ENCODE data around the gene OSBPL1A. TPM values are rescaled to one million over a fixed set of nuclear protein-coding genes. Genes with fewer than 3 reads are reported as not detected.

Gene OSBPL1A
- total RNA-seq, 4 donors from 2014 or later, result 52.9 to 67.6 (median 59.0) TPM

DNA sequence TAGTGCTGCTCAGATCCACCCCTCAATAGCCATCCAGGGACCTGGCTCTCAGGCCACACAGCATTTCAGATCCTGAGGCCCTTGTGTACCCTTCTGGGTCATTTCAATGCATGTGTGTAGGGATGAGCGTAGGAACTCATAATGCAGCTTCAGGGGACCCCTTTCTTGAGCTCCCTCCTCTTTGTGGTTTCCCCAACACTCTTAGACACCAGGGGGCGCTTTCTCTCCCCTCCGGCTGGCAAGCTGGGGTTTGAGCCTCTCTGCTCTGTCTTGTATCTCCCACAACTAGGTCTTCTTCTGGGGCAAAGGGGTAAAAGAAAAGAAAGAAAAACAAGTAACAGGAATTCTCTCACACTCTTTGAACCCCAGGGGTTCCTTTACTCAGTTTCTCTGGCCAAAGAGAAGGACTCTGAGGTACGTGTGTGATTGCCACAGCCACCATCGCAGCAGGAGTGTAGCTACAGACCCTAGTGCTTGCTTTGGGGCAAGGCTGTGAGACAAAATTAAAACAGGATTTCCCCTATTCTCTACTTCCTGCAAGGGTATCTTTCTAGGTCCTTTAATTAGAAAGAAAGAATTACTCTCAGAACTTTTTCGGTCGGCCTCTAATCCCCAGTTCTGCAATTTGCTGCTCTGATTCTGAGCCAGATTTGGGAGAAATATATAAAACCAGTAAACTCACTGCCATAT is 220.8 kb downstream of the OSBPL1A start:
- Histone ChIP-seq H3K36me3 (peaks cover 0 to 15% (median 0%) of the 10 kb centered on the region in 3 donors), H3K9me3 (no peaks in the 10 kb centered on the region), H3K4me1 (peaks cover 0 to 6% (median 0%) of the 10 kb centered on the region in 4 donors), H3K4me3 (no peak overlapping the region), H3K27me3 (no peaks in the 10 kb centered on the region), H3K27ac (no peak overlapping the region)
- TF ChIP-seq, protein P1, sequence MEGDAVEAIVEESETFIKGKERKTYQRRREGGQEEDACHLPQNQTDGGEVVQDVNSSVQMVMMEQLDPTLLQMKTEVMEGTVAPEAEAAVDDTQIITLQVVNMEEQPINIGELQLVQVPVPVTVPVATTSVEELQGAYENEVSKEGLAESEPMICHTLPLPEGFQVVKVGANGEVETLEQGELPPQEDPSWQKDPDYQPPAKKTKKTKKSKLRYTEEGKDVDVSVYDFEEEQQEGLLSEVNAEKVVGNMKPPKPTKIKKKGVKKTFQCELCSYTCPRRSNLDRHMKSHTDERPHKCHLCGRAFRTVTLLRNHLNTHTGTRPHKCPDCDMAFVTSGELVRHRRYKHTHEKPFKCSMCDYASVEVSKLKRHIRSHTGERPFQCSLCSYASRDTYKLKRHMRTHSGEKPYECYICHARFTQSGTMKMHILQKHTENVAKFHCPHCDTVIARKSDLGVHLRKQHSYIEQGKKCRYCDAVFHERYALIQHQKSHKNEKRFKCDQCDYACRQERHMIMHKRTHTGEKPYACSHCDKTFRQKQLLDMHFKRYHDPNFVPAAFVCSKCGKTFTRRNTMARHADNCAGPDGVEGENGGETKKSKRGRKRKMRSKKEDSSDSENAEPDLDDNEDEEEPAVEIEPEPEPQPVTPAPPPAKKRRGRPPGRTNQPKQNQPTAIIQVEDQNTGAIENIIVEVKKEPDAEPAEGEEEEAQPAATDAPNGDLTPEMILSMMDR (IDR thresholded peaks at IDR 0.05), result peak in 4 of 6 experiments; percentile 56 to 70 (median 64)
- TF ChIP-seq POLR2A (IDR thresholded peaks at IDR 0.05), result no peak
- peak; percentile 43 to 85 (median 53) for DNase-seq

DNA sequence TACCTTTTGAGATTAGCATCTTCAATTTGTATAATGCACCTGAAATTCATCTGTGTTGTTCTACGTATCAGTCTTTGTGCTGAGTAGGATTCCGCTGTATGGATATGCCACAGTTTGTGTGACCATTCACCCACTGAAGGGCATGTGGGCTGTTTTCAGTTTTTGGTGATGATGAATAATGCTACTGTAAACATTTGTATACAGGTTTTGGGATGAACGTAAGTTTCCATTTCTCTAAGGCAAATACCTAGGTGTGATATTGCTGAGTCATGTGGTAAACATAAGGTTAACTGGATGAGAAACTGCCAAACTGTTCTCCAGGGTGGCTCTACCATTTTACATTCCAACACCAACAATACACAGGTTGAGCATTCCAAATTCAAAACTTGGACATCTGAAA is 223.6 kb downstream of the OSBPL1A start:
- H3K9me3 ChIP-seq, result no peaks in the 10 kb centered on the region
- no peak for DNase-seq
- no peak overlapping the region for H3K4me3 ChIP-seq
- H3K36me3 ChIP-seq, result peaks cover 0 to 26% (median 0%) of the 10 kb centered on the region in 3 donors
- peaks cover 0 to 6% (median 0%) of the 10 kb centered on the region in 4 donors for H3K4me1 ChIP-seq
- TF ChIP-seq, protein P1 (IDR thresholded peaks at IDR 0.05), result no peak
- no peak for TF ChIP-seq POLR2A (IDR thresholded peaks at IDR 0.05)
- no peak overlapping the region for H3K27ac ChIP-seq
- no peaks in the 10 kb centered on the region for H3K27me3 ChIP-seq

DNA sequence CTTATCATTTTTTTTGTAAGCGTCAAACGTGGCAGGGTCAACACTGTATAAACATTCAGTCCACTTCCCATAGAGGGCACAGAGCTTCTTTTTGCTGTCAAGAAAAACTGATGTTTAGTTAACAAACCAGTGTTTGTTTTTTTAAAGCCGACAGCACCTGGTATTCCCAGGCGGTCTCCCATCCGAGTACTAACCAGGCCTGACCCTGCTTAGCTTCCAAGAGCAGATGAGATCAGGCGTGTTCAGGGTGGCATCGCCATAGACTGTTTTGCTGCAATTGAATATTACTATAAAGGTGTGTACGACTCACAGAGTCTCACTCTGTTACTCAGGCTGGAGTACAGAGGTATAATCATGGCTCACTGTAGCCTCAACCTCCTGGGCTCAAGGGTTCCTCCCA is 227.3 kb downstream of the OSBPL1A start:
- H3K27ac ChIP-seq, result no peak overlapping the region
- TF ChIP-seq POLR2A (IDR thresholded peaks at IDR 0.05), result no peak
- TF ChIP-seq, protein P1 (IDR thresholded peaks at IDR 0.05), result no peak
- H3K9me3 ChIP-seq, result no peaks in the 10 kb centered on the region
- DNase-seq, result no peak
- no peaks in the 10 kb centered on the region for H3K27me3 ChIP-seq
- H3K4me1 ChIP-seq, result no peaks in the 10 kb centered on the region
- H3K36me3 ChIP-seq, result peaks cover 0 to 46% (median 0%) of the 10 kb centered on the region in 3 donors
- H3K4me3 ChIP-seq, result no peak overlapping the region

DNA sequence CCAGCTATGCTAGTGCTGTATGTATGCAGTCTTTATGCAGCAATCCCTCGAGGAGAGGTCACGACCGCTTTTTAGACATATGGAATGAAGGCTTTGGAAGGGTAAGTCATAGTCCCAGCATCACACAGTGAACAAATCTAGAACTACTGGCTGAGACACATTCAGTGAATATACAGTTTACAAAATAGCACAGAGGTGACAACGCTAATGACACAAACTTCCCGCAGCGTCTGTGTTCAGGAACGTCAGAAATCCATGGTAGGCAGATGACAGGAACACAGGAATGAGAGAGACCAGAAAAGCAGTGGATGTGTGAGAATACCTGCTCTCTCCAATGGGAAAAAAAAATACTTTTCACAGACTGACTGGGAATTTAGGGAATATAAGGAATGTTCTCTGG is 229.1 kb downstream of the OSBPL1A start:
- Histone ChIP-seq H3K27ac (no peak overlapping the region), H3K36me3 (peaks cover 0 to 52% (median 0%) of the 10 kb centered on the region in 3 donors), H3K4me1 (no peaks in the 10 kb centered on the region), H3K4me3 (no peak overlapping the region), H3K27me3 (no peaks in the 10 kb centered on the region), H3K9me3 (no peaks in the 10 kb centered on the region)
- TF ChIP-seq, protein P1 (IDR thresholded peaks at IDR 0.05), result no peak
- no peak for TF ChIP-seq POLR2A (IDR thresholded peaks at IDR 0.05)
- DNase-seq, result no peak

DNA sequence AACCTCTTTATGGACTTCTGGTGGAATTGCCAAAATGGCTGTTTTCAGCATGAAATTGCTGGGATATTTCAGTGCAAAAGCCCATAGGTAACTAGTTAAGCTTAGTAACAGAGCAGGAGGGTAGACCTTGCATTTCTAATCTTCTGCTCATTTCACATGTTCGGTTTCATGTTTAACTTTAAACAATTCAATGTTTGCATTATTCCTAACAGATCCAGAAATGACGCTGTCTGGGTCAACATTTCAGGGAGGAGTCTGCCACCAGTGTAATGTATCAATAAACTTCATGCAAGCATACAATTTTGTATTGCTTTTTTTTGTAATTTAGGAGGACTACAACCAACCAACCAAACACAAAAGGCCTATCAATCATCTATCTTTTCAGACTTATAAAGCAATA is 236.3 kb downstream of the OSBPL1A start:
- H3K9me3 ChIP-seq, result no peaks in the 10 kb centered on the region
- no peaks in the 10 kb centered on the region for H3K27me3 ChIP-seq
- peaks cover 0 to 54% (median 0%) of the 10 kb centered on the region in 3 donors for H3K36me3 ChIP-seq
- TF ChIP-seq POLR2A (IDR thresholded peaks at IDR 0.05), result no peak
- TF ChIP-seq, protein P1 (IDR thresholded peaks at IDR 0.05), result no peak
- no peak overlapping the region for H3K4me3 ChIP-seq
- no peak overlapping the region for H3K27ac ChIP-seq
- no peaks in the 10 kb centered on the region for H3K4me1 ChIP-seq
- no peak for DNase-seq

All from Peyer's patch (tissue), 4 donors.